ENCODE results near the gene SLC2A6.

SLC2A6 gene

DNA sequence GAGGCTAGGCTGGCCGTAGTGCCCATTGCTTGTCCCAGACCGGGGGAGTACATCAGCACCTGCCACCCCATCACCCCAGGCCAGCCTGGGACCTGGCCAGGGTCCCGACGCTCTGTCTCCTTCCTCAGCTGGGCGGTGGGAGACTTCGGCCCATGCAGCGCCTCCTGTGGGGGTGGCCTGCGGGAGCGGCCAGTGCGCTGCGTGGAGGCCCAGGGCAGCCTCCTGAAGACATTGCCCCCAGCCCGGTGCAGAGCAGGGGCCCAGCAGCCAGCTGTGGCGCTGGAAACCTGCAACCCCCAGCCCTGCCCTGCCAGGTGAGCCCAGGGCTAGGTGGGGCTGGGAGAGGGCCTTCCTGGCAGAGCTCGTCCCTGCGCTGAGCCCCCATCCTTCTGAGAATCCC lies 35.7 kb downstream of the SLC2A6 start:
- no peak for TF ChIP-seq EZH2 (IDR thresholded peaks at IDR 0.05; ENCODE audit: borderline replicate concordance, low read length)
- TF ChIP-seq, protein P1, sequence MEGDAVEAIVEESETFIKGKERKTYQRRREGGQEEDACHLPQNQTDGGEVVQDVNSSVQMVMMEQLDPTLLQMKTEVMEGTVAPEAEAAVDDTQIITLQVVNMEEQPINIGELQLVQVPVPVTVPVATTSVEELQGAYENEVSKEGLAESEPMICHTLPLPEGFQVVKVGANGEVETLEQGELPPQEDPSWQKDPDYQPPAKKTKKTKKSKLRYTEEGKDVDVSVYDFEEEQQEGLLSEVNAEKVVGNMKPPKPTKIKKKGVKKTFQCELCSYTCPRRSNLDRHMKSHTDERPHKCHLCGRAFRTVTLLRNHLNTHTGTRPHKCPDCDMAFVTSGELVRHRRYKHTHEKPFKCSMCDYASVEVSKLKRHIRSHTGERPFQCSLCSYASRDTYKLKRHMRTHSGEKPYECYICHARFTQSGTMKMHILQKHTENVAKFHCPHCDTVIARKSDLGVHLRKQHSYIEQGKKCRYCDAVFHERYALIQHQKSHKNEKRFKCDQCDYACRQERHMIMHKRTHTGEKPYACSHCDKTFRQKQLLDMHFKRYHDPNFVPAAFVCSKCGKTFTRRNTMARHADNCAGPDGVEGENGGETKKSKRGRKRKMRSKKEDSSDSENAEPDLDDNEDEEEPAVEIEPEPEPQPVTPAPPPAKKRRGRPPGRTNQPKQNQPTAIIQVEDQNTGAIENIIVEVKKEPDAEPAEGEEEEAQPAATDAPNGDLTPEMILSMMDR (IDR thresholded peaks at IDR 0.05; ENCODE audit: low read length), result no peak
- Histone ChIP-seq H3K36me3 (ENCODE audit: insufficient read depth, low read length) (no peaks in the 10 kb centered on the region), H3K79me2 (ENCODE audit: insufficient read depth, low read length) (no peaks in the 10 kb centered on the region), H3K4me2 (ENCODE audit: low read length) (no peak overlapping the region), H3K9me2 (ENCODE audit: low read depth, low read length) (no peaks in the 10 kb centered on the region), H3K27me3 (ENCODE audit: insufficient read depth, low read length) (no peaks in the 10 kb centered on the region), H3K27ac (ENCODE audit: low read depth, low read length, poor library complexity, severe bottlenecking) (no peak overlapping the region), H3K9ac (ENCODE audit: low read length) (no peak overlapping the region), H2AFZ (ENCODE audit: low read length) (no peak overlapping the region), H3K9me3 (ENCODE audit: low read length) (no peaks in the 10 kb centered on the region), H3K4me1 (ENCODE audit: insufficient read depth, low read length, severe bottlenecking) (no peaks in the 10 kb centered on the region), H4K20me1 (ENCODE audit: insufficient read depth, low read length) (no peaks in the 10 kb centered on the region), H3K4me3 (ENCODE audit: low read depth, low read length, poor library complexity, severe bottlenecking) (no peak overlapping the region), H3F3A (ENCODE audit: insufficient read depth, low read length) (no peaks in the 10 kb centered on the region)

- no peak overlapping the region for H3K9ac ChIP-seq (ENCODE audit: low read length)
These were observed 37.3 kb downstream of the SLC2A6 start for GRCh38 chr9:133441571-133441970.

GRCh38 chr9:133440874-133441273 lies 38.0 kb downstream of the SLC2A6 start:
- Histone ChIP-seq H3K9ac (ENCODE audit: low read length) (no peak overlapping the region), H3K9me3 (ENCODE audit: low read length) (no peaks in the 10 kb centered on the region), H3K9me2 (ENCODE audit: low read depth, low read length) (no peaks in the 10 kb centered on the region), H3F3A (ENCODE audit: insufficient read depth, low read length) (no peaks in the 10 kb centered on the region), H3K79me2 (ENCODE audit: insufficient read depth, low read length) (no peaks in the 10 kb centered on the region), H4K20me1 (ENCODE audit: insufficient read depth, low read length) (no peaks in the 10 kb centered on the region), H3K4me1 (ENCODE audit: insufficient read depth, low read length, severe bottlenecking) (no peaks in the 10 kb centered on the region), H3K4me3 (ENCODE audit: low read depth, low read length, poor library complexity, severe bottlenecking) (no peak overlapping the region), H3K27ac (ENCODE audit: low read depth, low read length, poor library complexity, severe bottlenecking) (no peak overlapping the region), H2AFZ (ENCODE audit: low read length) (no peak overlapping the region), H3K4me2 (ENCODE audit: low read length) (no peak overlapping the region), H3K36me3 (ENCODE audit: insufficient read depth, low read length) (no peaks in the 10 kb centered on the region), H3K27me3 (ENCODE audit: insufficient read depth, low read length) (no peaks in the 10 kb centered on the region)
- TF ChIP-seq, protein P1 (IDR thresholded peaks at IDR 0.05; ENCODE audit: low read length), result no peak
- no peak for TF ChIP-seq EZH2 (IDR thresholded peaks at IDR 0.05; ENCODE audit: borderline replicate concordance, low read length)

More at GRCh38 chr9:133441571-133441970, 37.3 kb downstream of the SLC2A6 start:
- Histone ChIP-seq H3K4me3 (ENCODE audit: low read depth, low read length, poor library complexity, severe bottlenecking) (no peak overlapping the region), H3F3A (ENCODE audit: insufficient read depth, low read length) (no peaks in the 10 kb centered on the region), H3K27me3 (ENCODE audit: insufficient read depth, low read length) (no peaks in the 10 kb centered on the region), H4K20me1 (ENCODE audit: insufficient read depth, low read length) (no peaks in the 10 kb centered on the region), H3K79me2 (ENCODE audit: insufficient read depth, low read length) (no peaks in the 10 kb centered on the region), H3K36me3 (ENCODE audit: insufficient read depth, low read length) (no peaks in the 10 kb centered on the region), H3K4me2 (ENCODE audit: low read length) (no peak overlapping the region), H2AFZ (ENCODE audit: low read length) (no peak overlapping the region), H3K9me2 (ENCODE audit: low read depth, low read length) (no peaks in the 10 kb centered on the region), H3K27ac (ENCODE audit: low read depth, low read length, poor library complexity, severe bottlenecking) (no peak overlapping the region), H3K9me3 (ENCODE audit: low read length) (no peaks in the 10 kb centered on the region), H3K4me1 (ENCODE audit: insufficient read depth, low read length, severe bottlenecking) (no peaks in the 10 kb centered on the region)
- TF ChIP-seq, protein P1 (IDR thresholded peaks at IDR 0.05; ENCODE audit: low read length), result no peak
- no peak for TF ChIP-seq EZH2 (IDR thresholded peaks at IDR 0.05; ENCODE audit: borderline replicate concordance, low read length)

Measured in OCI-LY1 (cell line).